CD4-positive, alpha-beta T cell (primary cell): ENCODE measurements around the gene MAST4. TPM values are rescaled to one million over a fixed set of nuclear protein-coding genes. Genes with fewer than 3 reads are reported as not detected.

Source experiments
- ATAC-seq: fragments of 200-7000 bp; cut with Tn5 transposase; one replicate; pipeline ENCODE4 v1.10.0; 2022; ENCODE audit warnings: mild to moderate bottlenecking; ENCODE audit not compliant: poor library complexity
- CTCF ChIA-PET: fragments of 350-600 bp; sonication (Branson Sonifier 250); formaldehyde crosslinking; loops from one replicate; lab custom pipeline; 2021; ENCODE audit warnings: antibody characterized with exemption, inconsistent platforms; lab: Charles Lee
- POLR2A ChIA-PET: fragments of 350-600 bp; sonication (Branson Sonifier 250); formaldehyde crosslinking; loops from one replicate; lab custom pipeline; 2021; ENCODE audit warnings: antibody characterized with exemption, inconsistent platforms; lab: Charles Lee
- DNase-seq, 14 experiments: peaks; one replicate each; pipeline ENCODE4 v3.0.0-alpha.2; 2013 to 2020; ENCODE audit warnings: mixed read lengths in 2 of 14
- H3K27ac ChIP-seq, 2 donors: one replicate each; pipeline versions ENCODE4 v1.5.1 to v1.7.0; 2013; ENCODE audit warnings: low read length in 2 of 2, low read depth in 1 of 2, mild to moderate bottlenecking in 1 of 2
- H3K27me3 ChIP-seq, 2 experiments: 1 replicate in 1 of 2; 2 replicates in 1 of 2; pipeline versions ENCODE4 v1.6.1 to v1.7.0; 2013; ENCODE audit warnings: low read length in 2 of 2, control low read depth in 1 of 2, mild to moderate bottlenecking in 1 of 2, moderate library complexity in 1 of 2; ENCODE audit not compliant: insufficient read depth in 2 of 2, control insufficient read depth in 1 of 2
- H3K36me3 ChIP-seq: one replicate; pipeline ENCODE4 v1.6.1; 2013; ENCODE audit warnings: low read length, control low read depth; ENCODE audit not compliant: insufficient read depth
- H3K4me1 ChIP-seq: one replicate; pipeline ENCODE4 v1.6.1; 2013; ENCODE audit warnings: low read length, control low read depth; ENCODE audit not compliant: insufficient read depth
- H3K4me3 ChIP-seq: one replicate; pipeline ENCODE4 v1.5.1; 2013; ENCODE audit warnings: mild to moderate bottlenecking, low read length, moderate library complexity
- H3K9me3 ChIP-seq, 2 experiments: 1 replicate in 1 of 2; 2 replicates in 1 of 2; pipeline versions ENCODE4 v1.6.1 to v1.7.0; 2013; ENCODE audit warnings: low read length in 2 of 2, mild to moderate bottlenecking in 2 of 2, control low read depth in 1 of 2, moderate library complexity in 1 of 2; ENCODE audit not compliant: control insufficient read depth in 1 of 2, insufficient read depth in 1 of 2
- H3K27ac Mint-ChIP-seq: one replicate; pipeline ENCODE4 v1.8.0; 2020; ENCODE audit warnings: mixed read lengths
- H3K27me3 Mint-ChIP-seq: one replicate; pipeline ENCODE4 v1.8.0; 2021; ENCODE audit warnings: mixed read lengths
- H3K36me3 Mint-ChIP-seq: one replicate; pipeline ENCODE4 v1.8.0; 2021; ENCODE audit warnings: low read depth, mixed read lengths
- H3K4me1 Mint-ChIP-seq: one replicate; pipeline ENCODE4 v1.8.0; 2021; ENCODE audit warnings: low read depth, mixed read lengths
- H3K4me3 Mint-ChIP-seq: one replicate; pipeline ENCODE4 v1.8.0; 2020; ENCODE audit warnings: mild to moderate bottlenecking, mixed read lengths
- H3K9me3 Mint-ChIP-seq: one replicate; pipeline ENCODE4 v1.8.0; 2020; ENCODE audit warnings: mixed read lengths
- CTCF ChIP-seq: fragments of 200-600 bp; IDR thresholded peaks from one replicate; pipeline ENCODE4 v1.8.0; 2022; ENCODE audit warnings: antibody characterized with exemption, mild to moderate bottlenecking
- intact Hi-C, 2 experiments: fragments of 100-400 bp; cut with DNase I in 1 of 2; cut with micrococcal nuclease in 1 of 2; formaldehyde crosslinking; loops; one replicate each; pipeline versions ENCODE4 v1.15.1 to v1.9.0; 2023 to 2025; cut with DNase I, micrococcal nuclease
- total RNA-seq, 174 experiments: library from RNA in 2 of 174; stranded (reverse) in 2 of 174; gene quantifications; one replicate each; pipeline ENCODE4 v1.2.3 and lab custom pipeline; 2021 to 2026

The MAST4 gene
- total RNA-seq, 2 experiments from 2014 or later = 21.3 to 21.6 TPM

- no peak overlapping the region for H3K4me3 ChIP-seq
- DNase-seq (no peak), ATAC-seq (no peak)
- H3K27me3 Mint-ChIP-seq = no peaks in the 10 kb centered on the region
- H3K9me3 ChIP-seq = no peaks in the 10 kb centered on the region
- peak overlapping the region; percentile 90 for H3K27ac Mint-ChIP-seq
- no peak overlapping the region for H3K4me3 Mint-ChIP-seq
- TF ChIP-seq CTCF = no peak
- ChIA-PET CTCF (interaction anchor here (0.5 to 8.1 kb wide), 13 partner anchors 13 to 1064 kb away, joined by 3 to 74 read pairs (median 5); partner anchors contain the start of gene PIK3R1), POLR2A (interaction anchor here (0.6 to 8.2 kb wide), 4 partner anchors 13 to 187 kb away, joined by 3 to 275 read pairs (median 6); no protein-coding TSS in a partner anchor)
- intact Hi-C loops = loop anchor here in 1 of 2 experiments (2.0 kb wide), 1 partner anchor 220 kb away; no protein-coding TSS in a partner anchor
- H3K27me3 ChIP-seq = no peaks in the 10 kb centered on the region
- H3K36me3 ChIP-seq = no peaks in the 10 kb centered on the region
- H3K9me3 Mint-ChIP-seq = no peaks in the 10 kb centered on the region
- H3K4me1 Mint-ChIP-seq = peaks cover 64% of the 10 kb centered on the region
- peaks cover 60% of the 10 kb centered on the region for H3K4me1 ChIP-seq
- H3K27ac ChIP-seq = peak overlapping the region; percentile 9 to 42
- no peaks in the 10 kb centered on the region for H3K36me3 Mint-ChIP-seq
Measured at GRCh38 chr5:67208403-67208802, 612.2 kb downstream of the MAST4 start.

- peak; percentile 41 for ATAC-seq
- intact Hi-C loops = loop anchor here (1.0 to 2.0 kb wide), 6 partner anchors 43 to 395 kb away; no protein-coding TSS in a partner anchor
- TF ChIP-seq CTCF = peak; percentile 74
- Histone ChIP-seq H3K27me3 (no peaks in the 10 kb centered on the region), H3K36me3 (no peaks in the 10 kb centered on the region), H3K27ac (no peak overlapping the region), H3K4me1 (peaks cover 52% of the 10 kb centered on the region), H3K9me3 (no peaks in the 10 kb centered on the region), H3K4me3 (no peak overlapping the region)
- POLR2A ChIA-PET = interaction anchor here (0.7 to 8.2 kb wide), 3 partner anchors 12 to 53 kb away, joined by 3 to 275 read pairs (median 5); no protein-coding TSS in a partner anchor
- DNase-seq = peak; percentile 23 to 87 (median 50)
- H3K4me1 Mint-ChIP-seq = peaks cover 61% of the 10 kb centered on the region
- no peaks in the 10 kb centered on the region for H3K27me3 Mint-ChIP-seq
- no peaks in the 10 kb centered on the region for H3K36me3 Mint-ChIP-seq
- peak overlapping the region; percentile 35 for H3K4me3 Mint-ChIP-seq
- peak overlapping the region; percentile 78 for H3K27ac Mint-ChIP-seq
- CTCF ChIA-PET = interaction anchor here (0.5 to 8.1 kb wide), 14 partner anchors 12 to 1063 kb away, joined by 3 to 74 read pairs (median 4); partner anchors contain the start of gene PIK3R1
- H3K9me3 Mint-ChIP-seq = no peaks in the 10 kb centered on the region
Measured at GRCh38 chr5:67209141-67209771, 613.1 kb downstream of the MAST4 start.

- H3K4me1 ChIP-seq = peaks cover 56% of the 10 kb centered on the region
- Mint-ChIP-seq H3K27ac (peak overlapping the region; percentile 5), H3K27me3 (no peaks in the 10 kb centered on the region), H3K36me3 (no peaks in the 10 kb centered on the region), H3K4me3 (no peak overlapping the region), H3K4me1 (peaks cover 61% of the 10 kb centered on the region), H3K9me3 (no peaks in the 10 kb centered on the region)
- no peak for TF ChIP-seq CTCF
- H3K27me3 ChIP-seq = no peaks in the 10 kb centered on the region
- ATAC-seq (no peak), DNase-seq (no peak)
- H3K27ac ChIP-seq = no peak overlapping the region
- CTCF ChIA-PET = interaction anchor here (0.8 kb wide), 1 partner anchor 46 kb away, joined by 4 read pairs; no protein-coding TSS in a partner anchor
- H3K36me3 ChIP-seq = no peaks in the 10 kb centered on the region
- H3K9me3 ChIP-seq = no peaks in the 10 kb centered on the region
- H3K4me3 ChIP-seq = no peak overlapping the region
- POLR2A ChIA-PET = interaction anchor here (0.6 kb wide), 1 partner anchor 45 kb away, joined by 3 read pairs; no protein-coding TSS in a partner anchor
- intact Hi-C loops = loop anchor here in 1 of 2 experiments (5.0 kb wide), 1 partner anchor 210 kb away; no protein-coding TSS in a partner anchor
Measured at GRCh38 chr5:67211926-67212325, 615.7 kb downstream of the MAST4 start.
